HL-60/S4 treated with retinoic acid at 250 ng/mL for 4 days and 3 days (cell line): Measurements from ENCODE around the gene FAM98A.

Experiments
- in situ Hi-C: fragments of 300-500 bp; cut with MboI; formaldehyde crosslinking; loops from 2 replicates; pipeline ENCODE4 v1.7.0; 2022; ENCODE audit warnings: low sequenced_read_pairs

FAM98A gene

DNA sequence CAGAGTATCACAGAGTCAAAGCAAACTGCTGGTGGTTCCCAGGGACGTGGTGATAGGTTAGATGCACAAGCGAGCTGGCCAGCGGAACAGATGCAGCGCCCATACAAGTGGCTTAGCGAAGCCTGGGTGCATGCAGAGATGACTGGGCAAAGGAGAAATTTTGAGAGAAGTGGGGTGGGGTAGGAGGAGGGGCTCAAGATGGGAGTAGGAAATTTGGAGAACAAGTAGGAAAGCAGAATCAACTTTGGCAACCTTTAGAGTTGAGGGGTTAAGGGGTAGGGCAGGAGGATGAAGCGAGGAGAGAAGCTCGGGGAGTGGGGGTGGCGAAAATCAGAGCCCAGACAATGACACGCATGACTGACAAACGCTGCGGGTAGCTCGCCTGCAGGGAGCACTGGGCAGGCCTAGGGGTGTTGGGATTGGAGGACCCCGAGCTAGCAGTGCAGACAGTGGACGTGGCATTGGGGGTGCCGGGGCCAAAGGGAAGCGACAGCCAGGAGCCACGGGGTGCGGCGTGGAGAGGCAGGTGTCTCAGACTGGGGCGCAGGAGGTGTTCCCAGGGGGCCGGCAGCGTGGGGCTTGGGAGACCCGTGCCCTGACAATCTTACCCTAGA lies 431 bp downstream of the FAM98A start:
- in situ Hi-C loops = loop anchor here (25.0 kb wide), 1 partner anchor 836 kb away; no protein-coding TSS in a partner anchor

DNA sequence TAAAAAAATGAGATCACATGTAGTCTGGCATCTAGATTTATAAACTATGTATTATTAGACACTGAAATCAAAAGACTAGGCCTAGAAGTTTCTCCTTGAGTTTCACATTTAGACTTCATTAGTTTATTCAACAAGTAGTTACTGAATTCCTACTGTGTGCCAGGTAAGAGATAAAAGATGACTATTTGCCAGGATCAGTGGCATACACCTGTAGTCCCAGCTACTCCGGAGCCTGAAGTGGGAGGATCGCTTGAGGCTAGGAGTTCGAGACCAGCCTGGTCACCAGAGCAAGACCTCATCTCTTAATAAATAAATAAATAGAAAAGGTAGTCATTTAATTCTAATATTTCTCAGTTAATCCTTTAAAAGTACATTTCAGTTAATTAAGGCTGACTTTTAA lies 2.1 kb downstream of the FAM98A start:
- in situ Hi-C loops = loop anchor here (25.0 kb wide), 1 partner anchor 835 kb away; no protein-coding TSS in a partner anchor

DNA sequence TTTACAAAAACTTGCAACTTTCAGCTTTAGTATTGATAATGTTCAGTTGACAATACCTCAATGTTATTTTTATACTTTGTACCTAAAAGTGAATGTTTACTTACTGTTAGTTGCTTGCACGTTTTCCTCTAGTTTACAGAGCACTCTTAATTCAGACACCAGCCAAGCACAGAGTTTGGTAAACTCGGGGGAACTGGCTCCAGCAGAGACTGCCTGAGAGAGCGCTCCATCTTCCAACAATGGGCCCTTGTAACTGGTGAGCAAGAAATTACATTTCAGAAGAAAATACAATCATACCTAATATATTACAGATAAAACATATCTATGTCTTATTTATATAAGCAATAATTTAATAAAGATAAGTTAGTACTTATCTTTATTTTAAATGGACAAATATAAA lies 3.7 kb downstream of the FAM98A start:
- in situ Hi-C loops = loop anchor here (25.0 kb wide), 1 partner anchor 833 kb away; no protein-coding TSS in a partner anchor

DNA sequence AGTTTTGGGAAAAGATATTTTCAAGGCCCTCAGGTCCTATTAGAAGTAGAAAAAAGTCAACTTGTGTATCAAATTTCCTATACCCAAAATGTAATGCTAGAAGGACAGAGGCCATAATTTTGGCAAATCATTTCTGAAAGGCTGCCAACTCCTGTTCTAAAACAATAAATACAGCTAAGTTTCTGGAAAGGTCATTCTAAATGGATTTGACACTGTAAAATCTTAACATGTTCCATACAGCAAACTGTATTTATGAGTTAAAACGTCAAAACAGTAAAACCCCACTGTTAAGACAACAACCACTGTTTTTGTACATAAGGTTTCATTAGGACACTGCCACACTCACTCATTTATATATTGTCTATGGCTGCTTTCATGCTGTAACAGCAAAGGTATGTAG lies 9.7 kb downstream of the FAM98A start:
- in situ Hi-C loops = loop anchor here (25.0 kb wide), 1 partner anchor 827 kb away; no protein-coding TSS in a partner anchor

DNA sequence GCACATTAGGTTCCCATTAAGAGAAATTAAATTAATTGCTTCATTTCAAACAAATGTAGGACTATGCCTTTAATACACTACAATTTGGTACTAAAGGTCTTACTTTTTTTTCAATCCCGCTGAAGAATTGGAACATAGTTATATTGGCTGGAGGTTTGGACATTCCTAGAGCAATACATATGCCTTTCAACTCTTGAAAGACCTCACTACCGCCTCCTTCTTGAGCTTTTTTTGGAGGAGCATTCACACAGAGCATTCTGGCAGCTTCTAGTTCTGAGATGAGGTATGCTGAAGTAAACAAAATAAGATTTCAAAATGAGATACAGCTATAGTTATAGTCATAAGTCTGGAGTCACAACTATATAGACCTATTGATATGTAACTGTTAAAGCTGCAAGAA lies 10.9 kb downstream of the FAM98A start:
- in situ Hi-C loops = loop anchor here (25.0 kb wide), 1 partner anchor 826 kb away; no protein-coding TSS in a partner anchor

DNA sequence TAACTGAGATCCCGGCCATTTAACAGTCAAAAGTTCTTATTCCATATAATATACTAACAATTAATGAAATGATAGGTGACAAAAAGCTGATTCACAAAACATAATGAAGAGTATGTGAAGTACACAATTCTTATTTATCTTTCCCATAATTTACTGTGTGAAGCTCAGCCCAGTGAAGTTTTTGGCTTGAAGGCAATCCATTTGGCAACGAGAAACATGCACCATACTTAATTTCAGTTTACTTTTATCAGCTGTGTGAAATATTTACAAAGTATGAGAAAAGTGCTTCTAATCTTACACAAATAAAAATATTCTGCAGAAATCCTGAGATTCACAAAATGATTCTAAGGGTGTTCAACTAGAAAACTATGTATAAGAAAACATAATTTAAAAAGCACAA lies 12.3 kb downstream of the FAM98A start:
- in situ Hi-C loops = loop anchor here (25.0 kb wide), 1 partner anchor 824 kb away; no protein-coding TSS in a partner anchor

DNA sequence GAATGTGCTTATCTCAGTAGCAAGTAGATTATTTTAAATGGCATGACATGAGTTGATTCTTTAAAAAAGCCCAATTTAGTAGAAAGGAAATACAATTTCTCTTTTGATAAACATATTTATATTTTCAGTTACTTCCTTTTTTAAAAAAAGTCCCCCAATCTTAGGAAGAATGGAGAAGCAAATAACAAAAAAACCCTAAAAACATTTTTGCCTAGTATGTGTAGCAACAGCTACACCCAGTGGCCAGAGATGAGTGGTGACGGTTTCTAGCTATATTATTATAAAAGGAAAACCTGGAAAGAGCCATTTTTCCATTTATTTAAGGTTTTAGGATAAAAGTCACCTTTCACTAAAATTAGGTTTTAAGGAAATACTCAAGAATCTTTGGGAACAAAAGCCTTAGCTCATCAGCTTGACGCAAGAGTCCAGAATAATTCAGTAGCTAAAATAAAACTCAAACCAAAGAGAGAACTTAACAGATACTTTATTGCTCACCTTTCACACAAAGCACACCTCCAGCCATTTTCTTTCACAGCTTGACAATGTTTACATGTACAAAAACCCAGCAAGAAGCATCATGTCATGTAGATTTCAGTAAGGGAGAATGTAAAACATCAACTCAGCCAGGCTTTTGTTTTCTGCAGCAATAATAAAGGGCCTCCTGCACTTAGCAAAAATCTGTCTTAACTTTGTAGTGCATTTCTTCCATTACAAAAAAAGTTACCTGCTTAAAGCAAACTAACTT lies 15.7 kb downstream of the FAM98A start:
- in situ Hi-C loops = loop anchor here (25.0 kb wide), 1 partner anchor 821 kb away; no protein-coding TSS in a partner anchor

DNA sequence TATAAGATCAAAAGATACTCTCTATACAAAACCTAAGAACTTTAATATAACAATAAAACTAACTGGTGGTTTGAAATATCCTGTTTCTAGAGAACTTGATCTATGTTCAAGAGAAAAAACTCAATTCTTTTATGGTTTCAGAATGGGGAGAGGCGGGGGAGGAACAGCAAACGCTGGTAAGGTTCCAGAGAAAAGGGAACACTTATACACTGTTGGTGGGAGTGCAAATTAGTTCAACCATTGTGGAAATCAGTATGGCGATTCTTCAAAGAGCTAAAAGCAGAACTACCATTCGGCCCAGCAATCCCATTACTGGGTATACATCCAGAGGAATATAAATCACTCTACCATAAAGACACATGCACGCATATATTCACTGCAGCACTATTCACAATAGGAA lies 17.2 kb downstream of the FAM98A start:
- in situ Hi-C loops = loop anchor here (25.0 kb wide), 1 partner anchor 820 kb away; no protein-coding TSS in a partner anchor

DNA sequence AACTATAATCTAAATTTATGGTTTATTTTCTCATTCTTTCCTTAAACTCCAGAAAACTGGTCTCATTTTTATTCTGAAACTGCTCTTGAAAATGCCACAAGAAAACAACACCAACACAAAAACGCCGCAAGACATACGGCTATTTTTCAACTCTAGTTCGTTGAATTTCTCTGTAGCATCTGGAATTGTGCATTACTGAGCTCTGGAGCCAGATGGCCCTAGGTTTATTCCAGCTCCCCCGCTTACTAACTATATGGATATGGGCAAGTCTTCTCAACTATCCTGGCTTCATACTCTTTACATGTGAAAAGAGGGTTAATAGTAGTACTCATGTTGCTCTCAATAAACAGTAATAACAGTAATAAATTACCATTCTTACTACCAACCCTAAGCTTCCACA lies 19.9 kb downstream of the FAM98A start:
- in situ Hi-C loops = loop anchor here (25.0 kb wide), 1 partner anchor 817 kb away; no protein-coding TSS in a partner anchor

DNA sequence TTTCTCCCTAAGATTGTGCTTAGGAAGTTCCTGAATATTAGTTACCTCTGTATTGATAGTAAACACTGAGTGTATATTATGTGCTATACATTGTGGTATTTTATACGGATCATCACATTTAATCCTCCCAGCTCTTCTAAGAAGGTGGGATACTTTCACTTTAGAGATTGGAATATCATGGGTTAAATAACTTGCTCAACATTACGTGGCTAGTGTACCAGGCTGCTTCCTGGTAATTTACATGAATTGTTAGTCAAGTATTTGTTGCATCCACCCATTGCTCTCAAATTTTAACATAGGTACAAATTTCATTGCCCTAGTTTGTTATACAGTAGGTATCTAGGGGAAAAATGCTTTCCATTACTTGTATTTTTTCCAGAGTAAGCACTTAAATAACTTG lies 21.4 kb downstream of the FAM98A start:
- in situ Hi-C loops = loop anchor here (25.0 kb wide), 1 partner anchor 815 kb away; no protein-coding TSS in a partner anchor

DNA sequence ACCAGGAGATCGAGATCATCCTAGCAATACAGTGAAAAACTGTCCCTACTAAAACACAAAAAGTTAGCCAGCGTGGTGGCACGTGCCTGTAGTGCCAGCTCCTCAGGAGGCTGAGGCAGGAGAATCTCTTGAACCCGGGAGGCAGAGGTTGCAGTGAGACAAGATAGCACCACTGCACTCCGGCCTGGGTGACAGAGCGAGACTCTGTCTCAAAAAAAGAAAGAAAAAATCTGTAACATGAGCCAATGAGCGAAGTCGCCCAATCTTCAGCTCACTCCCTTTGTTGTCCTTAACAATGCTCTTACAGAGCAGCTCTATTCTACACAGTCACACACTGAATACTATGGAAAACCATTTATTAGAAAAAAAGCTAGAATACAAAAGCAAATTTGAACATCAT lies 22.0 kb downstream of the FAM98A start:
- in situ Hi-C loops = loop anchor here (25.0 kb wide), 1 partner anchor 815 kb away; no protein-coding TSS in a partner anchor

DNA sequence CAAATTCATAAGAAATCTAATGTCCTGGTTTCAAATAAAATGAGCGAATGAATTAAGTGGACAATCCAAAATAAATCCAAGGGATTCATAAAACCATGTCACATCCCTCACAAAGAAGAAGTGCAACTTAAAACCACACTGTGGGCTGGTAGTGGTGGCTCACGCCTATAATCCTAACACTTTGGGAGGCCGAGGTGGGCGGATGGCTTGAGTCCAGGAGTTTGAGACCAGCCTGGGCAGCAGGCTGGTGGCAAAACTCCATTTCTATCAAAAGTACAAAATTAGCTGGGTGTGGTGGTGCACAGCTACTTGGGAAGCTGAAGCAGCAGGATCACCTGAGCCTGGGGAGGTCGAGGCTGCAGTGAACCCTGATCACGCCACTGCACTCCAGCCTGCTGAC lies 25.4 kb downstream of the FAM98A start:
- in situ Hi-C loops = no loop called here

DNA sequence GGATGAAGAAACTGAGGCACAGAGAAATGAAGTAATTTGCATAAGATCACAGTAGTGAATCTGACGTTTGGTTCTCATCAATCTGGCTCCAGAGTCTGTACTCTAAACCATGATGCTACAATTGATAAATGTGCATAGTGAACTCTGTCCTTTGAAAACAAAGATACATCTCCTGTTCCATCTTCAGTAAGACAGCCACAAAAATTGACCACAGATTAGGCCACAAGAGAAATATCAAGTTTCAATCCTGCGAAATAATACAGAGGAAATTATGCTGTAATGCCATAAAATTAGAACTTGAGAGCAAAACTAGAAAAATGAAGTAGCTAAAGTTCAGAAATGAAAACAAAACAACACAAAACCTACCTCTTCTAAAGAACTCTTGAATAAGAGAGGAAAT lies 28.4 kb downstream of the FAM98A start:
- in situ Hi-C loops = no loop called here

DNA sequence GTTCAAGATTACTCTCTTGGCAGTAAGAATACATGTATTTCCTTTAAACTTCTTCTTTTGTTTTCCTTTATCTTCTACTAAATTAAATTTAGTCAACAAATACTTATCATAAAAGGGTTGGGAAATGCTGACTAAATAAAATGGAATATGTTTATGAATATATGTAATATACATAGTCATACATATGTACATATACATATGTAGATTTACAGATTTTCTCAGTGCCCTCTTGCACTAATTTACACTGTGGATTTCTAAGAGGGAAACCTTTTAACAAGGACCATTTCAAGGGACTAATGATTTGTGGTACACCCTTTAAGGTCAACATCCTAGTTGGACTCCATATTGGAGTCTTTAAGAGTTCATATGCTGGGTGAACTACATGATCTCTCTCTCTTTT lies 37.2 kb downstream of the FAM98A start:
- in situ Hi-C loops = no loop called here

DNA sequence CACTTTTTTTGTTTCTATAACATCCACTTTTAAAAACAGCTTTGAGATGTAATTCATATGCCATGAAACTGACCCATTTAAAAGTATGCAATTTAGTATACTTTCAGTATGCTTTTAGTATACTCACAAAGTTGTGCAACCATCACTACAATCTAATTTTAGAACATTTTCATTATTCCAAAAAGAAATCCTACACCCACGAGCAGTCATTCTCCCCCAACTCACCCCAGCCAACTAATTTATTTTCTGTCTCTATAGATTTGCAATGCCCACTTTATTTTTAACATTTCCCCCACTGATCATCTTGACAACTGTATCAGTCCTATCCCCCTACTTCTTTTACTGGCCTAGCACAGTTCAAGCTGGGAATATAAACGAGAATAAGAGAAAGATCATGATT lies 39.1 kb downstream of the FAM98A start:
- in situ Hi-C loops = no loop called here

DNA sequence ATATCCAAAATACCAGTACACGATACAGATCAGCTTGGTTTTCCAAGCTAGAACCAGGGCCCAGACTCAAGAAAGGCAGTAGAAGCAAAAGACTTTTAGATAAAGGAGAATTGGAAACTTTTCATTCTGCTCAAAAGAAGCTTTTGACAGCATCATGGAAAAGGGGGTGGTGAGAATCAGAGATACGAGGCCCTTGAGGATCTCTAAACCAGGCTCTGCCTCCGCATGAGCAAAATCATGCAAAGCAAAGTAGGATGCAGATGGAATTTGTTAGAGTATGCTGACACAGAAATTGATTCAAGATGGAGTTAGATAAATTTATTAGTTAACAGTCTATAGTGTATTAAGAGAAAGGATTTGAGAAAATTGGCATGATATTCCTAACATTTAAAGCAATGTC lies 39.8 kb downstream of the FAM98A start:
- in situ Hi-C loops = no loop called here

DNA sequence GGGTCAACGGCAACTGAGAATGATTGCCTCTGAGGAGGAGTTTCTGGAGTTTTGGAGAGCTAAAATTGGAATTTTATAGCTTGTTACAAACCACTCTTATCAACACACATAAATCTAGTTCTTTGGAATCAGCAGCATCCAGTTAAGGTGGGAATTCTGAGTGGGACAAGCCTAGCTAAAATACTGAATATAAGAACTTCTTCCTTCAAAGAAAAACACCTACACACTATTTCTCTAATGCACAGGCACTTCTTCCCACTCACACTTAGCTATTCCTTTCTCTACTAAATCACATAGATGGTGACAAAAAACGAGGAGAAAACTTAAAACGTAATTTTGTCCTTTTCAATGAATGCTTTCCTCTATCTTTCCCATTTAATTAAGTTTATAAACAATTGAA lies 43.4 kb downstream of the FAM98A start:
- in situ Hi-C loops = no loop called here

DNA sequence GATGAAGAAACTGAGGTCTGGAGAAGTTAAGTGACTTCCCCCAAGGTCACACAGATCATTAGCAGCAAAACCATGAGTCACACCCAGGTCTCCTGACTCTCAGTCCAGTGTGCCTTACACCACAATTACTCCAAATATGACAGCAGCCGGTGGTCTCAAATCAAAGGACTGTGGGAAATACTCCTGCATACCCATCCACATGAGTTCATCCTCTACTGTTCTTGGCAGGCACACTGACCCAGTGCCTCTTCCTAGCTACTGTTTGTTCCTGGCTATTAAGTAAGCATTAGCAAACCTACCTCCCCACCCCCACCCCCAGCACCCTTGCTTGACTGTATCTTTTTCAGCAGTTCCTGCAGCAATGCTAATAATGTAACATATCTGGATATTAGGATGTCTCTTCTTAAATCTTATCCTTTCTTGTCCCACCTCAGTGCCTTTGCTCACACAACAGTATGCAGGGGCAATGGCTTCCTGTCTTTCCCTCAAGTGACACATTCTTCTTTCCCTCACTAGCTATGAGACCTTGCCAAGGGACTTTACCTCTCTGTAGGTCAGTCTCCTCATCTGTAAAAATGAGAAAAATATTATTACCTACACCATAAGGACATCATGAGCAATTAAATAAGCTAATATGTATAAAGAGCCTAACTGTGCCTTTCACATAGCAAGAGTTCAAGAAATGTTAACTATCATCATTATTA lies 46.2 kb downstream of the FAM98A start:
- in situ Hi-C loops = no loop called here

DNA sequence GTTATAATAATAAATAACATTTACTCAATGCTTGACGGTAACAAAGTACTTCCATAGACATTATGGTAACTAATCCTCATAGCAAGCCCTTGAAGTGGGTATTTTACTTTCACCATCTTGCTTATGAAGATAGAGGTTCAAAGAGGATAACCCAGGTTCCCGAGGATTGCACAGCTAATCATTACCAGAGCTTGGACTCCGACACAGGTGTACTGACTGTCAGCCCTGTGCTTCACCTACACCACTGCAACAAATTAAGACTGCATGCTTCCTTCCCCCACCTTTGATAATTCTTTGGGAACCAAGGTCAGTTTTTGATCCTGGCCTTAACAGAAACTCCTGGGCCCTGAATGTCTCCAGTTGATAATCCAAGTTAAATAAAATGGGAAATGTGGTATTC lies 48.9 kb downstream of the FAM98A start:
- in situ Hi-C loops = no loop called here

DNA sequence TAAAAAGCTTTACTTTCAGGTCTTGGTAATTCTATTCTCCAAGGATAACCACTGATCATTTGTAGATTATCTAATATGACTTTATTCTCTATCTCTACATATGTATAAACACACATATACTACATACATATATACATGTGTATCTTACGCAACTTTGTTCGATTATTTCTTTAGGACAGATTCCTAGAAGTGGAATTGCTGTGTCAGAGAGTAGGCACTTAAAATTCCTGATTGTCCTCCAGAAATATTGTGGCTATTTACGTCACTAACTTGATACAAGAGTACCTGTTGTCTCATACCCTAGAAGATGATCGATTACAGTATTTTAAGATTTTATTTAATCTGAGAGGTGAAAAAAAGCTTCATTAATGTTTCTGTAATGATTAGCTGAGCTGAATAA lies 57.9 kb downstream of the FAM98A start:
- in situ Hi-C loops = no loop called here

DNA sequence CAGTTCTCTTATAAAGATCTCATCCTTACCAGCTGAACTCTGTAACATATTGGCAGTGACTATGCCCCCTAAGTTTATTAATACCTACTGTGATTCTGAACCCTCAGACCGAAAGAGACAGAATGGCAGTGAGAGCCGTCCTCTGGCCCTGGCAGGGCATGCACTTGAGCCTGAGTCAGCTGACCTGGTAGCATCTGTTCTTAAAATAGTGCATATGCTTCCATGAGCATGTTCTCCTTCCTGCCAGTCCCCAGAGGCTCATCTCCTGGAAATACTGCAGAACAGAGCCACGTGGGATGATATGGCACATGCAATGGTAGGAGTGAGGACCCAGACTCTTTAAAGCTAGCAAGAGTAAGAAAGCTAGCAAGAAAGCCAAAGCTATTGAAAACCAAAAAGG lies 63.7 kb downstream of the FAM98A start:
- in situ Hi-C loops = no loop called here
